ENCODE data around the gene HNRNPU. TPM values are rescaled to one million over a fixed set of nuclear protein-coding genes. Genes with fewer than 3 reads are reported as not detected.

HNRNPU gene
- total RNA-seq (2014; rRNA removed; shearing (Covaris generic)): 630 and 687 TPM in 2 replicates
- polyA plus RNA-seq (2016; fragmentation: Nextera tagmentation; extraction: Ambion mirVana): 406 and 422 TPM in 2 replicates
- long read RNA-seq, full-length matches to known transcripts: 54 of 187 reads
- long read RNA-seq, partial matches to known transcripts: 127 of 187 reads
- long read RNA-seq, other reads (novel, unspliced or antisense): 6 of 187 reads

DNA sequence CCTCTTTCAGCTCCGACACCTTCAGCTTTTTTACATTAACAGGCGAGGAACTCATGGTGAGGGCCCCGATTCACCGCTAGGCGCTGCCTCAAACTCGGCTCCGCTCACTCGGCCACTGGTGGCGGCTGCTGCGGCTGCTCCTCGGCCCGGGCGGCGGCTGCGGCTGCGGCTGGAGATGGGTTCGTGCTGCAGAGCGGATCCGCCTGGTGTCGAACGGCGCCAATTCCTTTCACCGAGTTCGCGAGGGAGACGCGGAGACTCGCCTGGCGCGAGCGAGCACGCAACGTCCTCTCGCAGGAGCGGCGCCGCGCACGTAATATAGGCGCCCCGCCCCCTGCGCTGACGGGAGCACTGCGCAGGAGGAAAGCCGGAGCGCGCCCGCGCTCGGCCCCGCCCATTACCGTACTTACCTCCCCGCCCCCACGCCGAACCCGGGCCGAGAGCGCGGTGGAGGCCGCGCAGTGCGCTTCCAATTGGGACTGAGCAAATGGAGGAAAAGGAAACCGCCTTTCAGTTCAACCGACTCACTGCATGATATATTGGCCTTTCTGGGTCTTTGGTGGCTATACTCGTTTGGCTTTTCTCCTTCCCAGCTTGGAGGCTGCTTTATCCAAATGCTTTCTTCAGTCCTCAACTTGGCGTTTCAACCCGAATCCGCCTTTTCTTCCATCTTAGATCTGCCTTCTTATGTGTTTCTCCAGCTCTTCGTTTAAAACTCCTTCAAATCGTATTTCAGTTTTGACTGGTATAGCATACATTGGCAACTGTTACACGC lies at the start of gene HNRNPU:
HNRNPU (minus strand) TSS at position 291 of the 775 bp plus-strand sequence; CDS start at position 55, 236 bp downstream.
- H3K79me2 ChIP-seq (replicated peaks; ENCODE audit: insufficient read depth): peaks cover 61% of the 10 kb centered on the region
- TF ChIP-seq POLR2AphosphoS5 (IDR thresholded peaks at IDR 0.05; ENCODE audit: low read depth) (peak; percentile 98), NANOG (IDR thresholded peaks at IDR 0.05; ENCODE audit: borderline replicate concordance) (no peak), CREB1 (CRISPR knock-in tag; IDR thresholded peaks at IDR 0.05; ENCODE audit: low read depth) (peak; percentile 78), STAT1 (IDR thresholded peaks at IDR 0.05; ENCODE audit: unreplicated experiment) (no peak)
- TF ChIP-seq, protein P1, sequence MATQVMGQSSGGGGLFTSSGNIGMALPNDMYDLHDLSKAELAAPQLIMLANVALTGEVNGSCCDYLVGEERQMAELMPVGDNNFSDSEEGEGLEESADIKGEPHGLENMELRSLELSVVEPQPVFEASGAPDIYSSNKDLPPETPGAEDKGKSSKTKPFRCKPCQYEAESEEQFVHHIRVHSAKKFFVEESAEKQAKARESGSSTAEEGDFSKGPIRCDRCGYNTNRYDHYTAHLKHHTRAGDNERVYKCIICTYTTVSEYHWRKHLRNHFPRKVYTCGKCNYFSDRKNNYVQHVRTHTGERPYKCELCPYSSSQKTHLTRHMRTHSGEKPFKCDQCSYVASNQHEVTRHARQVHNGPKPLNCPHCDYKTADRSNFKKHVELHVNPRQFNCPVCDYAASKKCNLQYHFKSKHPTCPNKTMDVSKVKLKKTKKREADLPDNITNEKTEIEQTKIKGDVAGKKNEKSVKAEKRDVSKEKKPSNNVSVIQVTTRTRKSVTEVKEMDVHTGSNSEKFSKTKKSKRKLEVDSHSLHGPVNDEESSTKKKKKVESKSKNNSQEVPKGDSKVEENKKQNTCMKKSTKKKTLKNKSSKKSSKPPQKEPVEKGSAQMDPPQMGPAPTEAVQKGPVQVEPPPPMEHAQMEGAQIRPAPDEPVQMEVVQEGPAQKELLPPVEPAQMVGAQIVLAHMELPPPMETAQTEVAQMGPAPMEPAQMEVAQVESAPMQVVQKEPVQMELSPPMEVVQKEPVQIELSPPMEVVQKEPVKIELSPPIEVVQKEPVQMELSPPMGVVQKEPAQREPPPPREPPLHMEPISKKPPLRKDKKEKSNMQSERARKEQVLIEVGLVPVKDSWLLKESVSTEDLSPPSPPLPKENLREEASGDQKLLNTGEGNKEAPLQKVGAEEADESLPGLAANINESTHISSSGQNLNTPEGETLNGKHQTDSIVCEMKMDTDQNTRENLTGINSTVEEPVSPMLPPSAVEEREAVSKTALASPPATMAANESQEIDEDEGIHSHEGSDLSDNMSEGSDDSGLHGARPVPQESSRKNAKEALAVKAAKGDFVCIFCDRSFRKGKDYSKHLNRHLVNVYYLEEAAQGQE (IDR thresholded peaks at IDR 0.05; ENCODE audit: unreplicated experiment): peak; percentile 39
- TF ChIP-seq, protein P2, sequence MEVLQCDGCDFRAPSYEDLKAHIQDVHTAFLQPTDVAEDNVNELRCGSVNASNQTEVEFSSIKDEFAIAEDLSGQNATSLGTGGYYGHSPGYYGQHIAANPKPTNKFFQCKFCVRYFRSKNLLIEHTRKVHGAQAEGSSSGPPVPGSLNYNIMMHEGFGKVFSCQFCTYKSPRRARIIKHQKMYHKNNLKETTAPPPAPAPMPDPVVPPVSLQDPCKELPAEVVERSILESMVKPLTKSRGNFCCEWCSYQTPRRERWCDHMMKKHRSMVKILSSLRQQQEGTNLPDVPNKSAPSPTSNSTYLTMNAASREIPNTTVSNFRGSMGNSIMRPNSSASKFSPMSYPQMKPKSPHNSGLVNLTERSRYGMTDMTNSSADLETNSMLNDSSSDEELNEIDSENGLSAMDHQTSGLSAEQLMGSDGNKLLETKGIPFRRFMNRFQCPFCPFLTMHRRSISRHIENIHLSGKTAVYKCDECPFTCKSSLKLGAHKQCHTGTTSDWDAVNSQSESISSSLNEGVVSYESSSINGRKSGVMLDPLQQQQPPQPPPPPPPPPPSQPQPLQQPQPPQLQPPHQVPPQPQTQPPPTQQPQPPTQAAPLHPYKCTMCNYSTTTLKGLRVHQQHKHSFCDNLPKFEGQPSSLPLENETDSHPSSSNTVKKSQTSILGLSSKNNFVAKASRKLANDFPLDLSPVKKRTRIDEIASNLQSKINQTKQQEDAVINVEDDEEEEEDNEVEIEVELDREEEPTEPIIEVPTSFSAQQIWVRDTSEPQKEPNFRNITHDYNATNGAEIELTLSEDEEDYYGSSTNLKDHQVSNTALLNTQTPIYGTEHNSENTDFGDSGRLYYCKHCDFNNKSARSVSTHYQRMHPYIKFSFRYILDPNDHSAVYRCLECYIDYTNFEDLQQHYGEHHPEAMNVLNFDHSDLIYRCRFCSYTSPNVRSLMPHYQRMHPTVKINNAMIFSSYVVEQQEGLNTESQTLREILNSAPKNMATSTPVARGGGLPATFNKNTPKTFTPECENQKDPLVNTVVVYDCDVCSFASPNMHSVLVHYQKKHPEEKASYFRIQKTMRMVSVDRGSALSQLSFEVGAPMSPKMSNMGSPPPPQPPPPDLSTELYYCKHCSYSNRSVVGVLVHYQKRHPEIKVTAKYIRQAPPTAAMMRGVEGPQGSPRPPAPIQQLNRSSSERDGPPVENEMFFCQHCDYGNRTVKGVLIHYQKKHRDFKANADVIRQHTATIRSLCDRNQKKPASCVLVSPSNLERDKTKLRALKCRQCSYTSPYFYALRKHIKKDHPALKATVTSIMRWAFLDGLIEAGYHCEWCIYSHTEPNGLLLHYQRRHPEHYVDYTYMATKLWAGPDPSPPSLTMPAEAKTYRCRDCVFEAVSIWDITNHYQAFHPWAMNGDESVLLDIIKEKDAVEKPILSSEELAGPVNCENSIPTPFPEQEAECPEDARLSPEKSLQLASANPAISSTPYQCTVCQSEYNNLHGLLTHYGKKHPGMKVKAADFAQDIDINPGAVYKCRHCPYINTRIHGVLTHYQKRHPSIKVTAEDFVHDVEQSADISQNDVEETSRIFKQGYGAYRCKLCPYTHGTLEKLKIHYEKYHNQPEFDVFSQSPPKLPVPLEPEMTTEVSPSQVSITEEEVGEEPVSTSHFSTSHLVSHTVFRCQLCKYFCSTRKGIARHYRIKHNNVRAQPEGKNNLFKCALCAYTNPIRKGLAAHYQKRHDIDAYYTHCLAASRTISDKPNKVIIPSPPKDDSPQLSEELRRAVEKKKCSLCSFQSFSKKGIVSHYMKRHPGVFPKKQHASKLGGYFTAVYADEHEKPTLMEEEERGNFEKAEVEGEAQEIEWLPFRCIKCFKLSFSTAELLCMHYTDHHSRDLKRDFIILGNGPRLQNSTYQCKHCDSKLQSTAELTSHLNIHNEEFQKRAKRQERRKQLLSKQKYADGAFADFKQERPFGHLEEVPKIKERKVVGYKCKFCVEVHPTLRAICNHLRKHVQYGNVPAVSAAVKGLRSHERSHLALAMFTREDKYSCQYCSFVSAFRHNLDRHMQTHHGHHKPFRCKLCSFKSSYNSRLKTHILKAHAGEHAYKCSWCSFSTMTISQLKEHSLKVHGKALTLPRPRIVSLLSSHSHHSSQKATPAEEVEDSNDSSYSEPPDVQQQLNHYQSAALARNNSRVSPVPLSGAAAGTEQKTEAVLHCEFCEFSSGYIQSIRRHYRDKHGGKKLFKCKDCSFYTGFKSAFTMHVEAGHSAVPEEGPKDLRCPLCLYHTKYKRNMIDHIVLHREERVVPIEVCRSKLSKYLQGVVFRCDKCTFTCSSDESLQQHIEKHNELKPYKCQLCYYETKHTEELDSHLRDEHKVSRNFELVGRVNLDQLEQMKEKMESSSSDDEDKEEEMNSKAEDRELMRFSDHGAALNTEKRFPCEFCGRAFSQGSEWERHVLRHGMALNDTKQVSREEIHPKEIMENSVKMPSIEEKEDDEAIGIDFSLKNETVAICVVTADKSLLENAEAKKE (CRISPR knock-in tag; IDR thresholded peaks at IDR 0.05): no peak
- TF ChIP-seq, protein P3, sequence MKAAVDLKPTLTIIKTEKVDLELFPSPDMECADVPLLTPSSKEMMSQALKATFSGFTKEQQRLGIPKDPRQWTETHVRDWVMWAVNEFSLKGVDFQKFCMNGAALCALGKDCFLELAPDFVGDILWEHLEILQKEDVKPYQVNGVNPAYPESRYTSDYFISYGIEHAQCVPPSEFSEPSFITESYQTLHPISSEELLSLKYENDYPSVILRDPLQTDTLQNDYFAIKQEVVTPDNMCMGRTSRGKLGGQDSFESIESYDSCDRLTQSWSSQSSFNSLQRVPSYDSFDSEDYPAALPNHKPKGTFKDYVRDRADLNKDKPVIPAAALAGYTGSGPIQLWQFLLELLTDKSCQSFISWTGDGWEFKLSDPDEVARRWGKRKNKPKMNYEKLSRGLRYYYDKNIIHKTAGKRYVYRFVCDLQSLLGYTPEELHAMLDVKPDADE (IDR thresholded peaks at IDR 0.05): no peak
- TF ChIP-seq, protein P4, sequence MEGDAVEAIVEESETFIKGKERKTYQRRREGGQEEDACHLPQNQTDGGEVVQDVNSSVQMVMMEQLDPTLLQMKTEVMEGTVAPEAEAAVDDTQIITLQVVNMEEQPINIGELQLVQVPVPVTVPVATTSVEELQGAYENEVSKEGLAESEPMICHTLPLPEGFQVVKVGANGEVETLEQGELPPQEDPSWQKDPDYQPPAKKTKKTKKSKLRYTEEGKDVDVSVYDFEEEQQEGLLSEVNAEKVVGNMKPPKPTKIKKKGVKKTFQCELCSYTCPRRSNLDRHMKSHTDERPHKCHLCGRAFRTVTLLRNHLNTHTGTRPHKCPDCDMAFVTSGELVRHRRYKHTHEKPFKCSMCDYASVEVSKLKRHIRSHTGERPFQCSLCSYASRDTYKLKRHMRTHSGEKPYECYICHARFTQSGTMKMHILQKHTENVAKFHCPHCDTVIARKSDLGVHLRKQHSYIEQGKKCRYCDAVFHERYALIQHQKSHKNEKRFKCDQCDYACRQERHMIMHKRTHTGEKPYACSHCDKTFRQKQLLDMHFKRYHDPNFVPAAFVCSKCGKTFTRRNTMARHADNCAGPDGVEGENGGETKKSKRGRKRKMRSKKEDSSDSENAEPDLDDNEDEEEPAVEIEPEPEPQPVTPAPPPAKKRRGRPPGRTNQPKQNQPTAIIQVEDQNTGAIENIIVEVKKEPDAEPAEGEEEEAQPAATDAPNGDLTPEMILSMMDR (conservative IDR thresholded peaks at IDR 0.05; ENCODE audit: low read depth in 2 of 2): peak in 1 of 2 experiments; percentile 33; a peak in 1 of 4 replicates

More for the DNA sequence above, at the start of gene HNRNPU:
- peaks cover 4% of the 10 kb centered on the region; the same call in 1 of the 3 replicates for H3K9me3 Mint-ChIP-seq
- peaks cover 28% of the 10 kb centered on the region for H3K4me1 Mint-ChIP-seq
- H3K27ac ChIP-seq (ENCODE audit: low read depth): peak within 1 kb of the TSS; percentile 100
- peak within 1 kb of the TSS; percentile 89 for H3K4me2 ChIP-seq
- peaks cover 7% of the 10 kb centered on the region; the same call in 1 of the 2 replicates for H3F3A ChIP-seq (replicated peaks; ENCODE audit: low read depth)
- ATAC-seq (peak; percentile 83), DNase-seq (ENCODE audit: low spot score) (peak; percentile 99)
- peaks cover 18% of the 10 kb centered on the region for H3K27me3 Mint-ChIP-seq (ENCODE audit: insufficient read depth, low read depth, poor library complexity)
- peaks cover 45% of the 10 kb centered on the region for H3K36me3 Mint-ChIP-seq (ENCODE audit: low read depth)
- H3K4me1 ChIP-seq (ENCODE audit: insufficient read depth): peaks cover 13% of the 10 kb centered on the region; the same call in 1 of the 2 replicates
- H4K20me1 ChIP-seq (replicated peaks; ENCODE audit: insufficient read depth): peaks cover 33% of the 10 kb centered on the region
- peak within 1 kb of the TSS; percentile 70; the same call in 1 of the 2 replicates for H2AFZ ChIP-seq
- H3K4me3 Mint-ChIP-seq: peak within 1 kb of the TSS; percentile 91
- peak within 1 kb of the TSS; percentile 92 for H3K4me3 ChIP-seq
- peaks cover 14% of the 10 kb centered on the region for H3K36me3 ChIP-seq (ENCODE audit: insufficient read depth)
- H3K9me2 ChIP-seq (ENCODE audit: insufficient read depth): no peaks in the 10 kb centered on the region
- no peaks in the 10 kb centered on the region for H3K27me3 ChIP-seq (ENCODE audit: insufficient read depth)
- peak within 1 kb of the TSS; percentile 98 for H3K27ac Mint-ChIP-seq

All from GM23338 (cell line).